Panc1 (cell line): Measurements from ENCODE around the gene NEURL4.

Experiments
- POLR2AphosphoS5 ChIP-seq: IDR thresholded peaks from 2 replicates; pipeline ENCODE4 v1.6.1; 2012; ENCODE audit warnings: mild to moderate bottlenecking, low read depth, low read length, moderate library complexity
- TF ChIP-seq, protein P1 (sequence below): fragments of 450-650 bp; IDR thresholded peaks from 2 replicates; pipeline ENCODE4 v1.5.1; 2017; ENCODE audit warnings: mild to moderate bottlenecking
- TF ChIP-seq, protein P2 (sequence below), 2 experiments: IDR thresholded peaks; 2 replicates each; pipeline ENCODE4 v1.6.1; 2011 to 2012; ENCODE audit warnings: low read depth in 2 of 2, control low read depth in 1 of 2, low read length in 1 of 2, mild to moderate bottlenecking in 1 of 2, moderate library complexity in 1 of 2; ENCODE audit not compliant: insufficient read depth in 1 of 2

DNA sequence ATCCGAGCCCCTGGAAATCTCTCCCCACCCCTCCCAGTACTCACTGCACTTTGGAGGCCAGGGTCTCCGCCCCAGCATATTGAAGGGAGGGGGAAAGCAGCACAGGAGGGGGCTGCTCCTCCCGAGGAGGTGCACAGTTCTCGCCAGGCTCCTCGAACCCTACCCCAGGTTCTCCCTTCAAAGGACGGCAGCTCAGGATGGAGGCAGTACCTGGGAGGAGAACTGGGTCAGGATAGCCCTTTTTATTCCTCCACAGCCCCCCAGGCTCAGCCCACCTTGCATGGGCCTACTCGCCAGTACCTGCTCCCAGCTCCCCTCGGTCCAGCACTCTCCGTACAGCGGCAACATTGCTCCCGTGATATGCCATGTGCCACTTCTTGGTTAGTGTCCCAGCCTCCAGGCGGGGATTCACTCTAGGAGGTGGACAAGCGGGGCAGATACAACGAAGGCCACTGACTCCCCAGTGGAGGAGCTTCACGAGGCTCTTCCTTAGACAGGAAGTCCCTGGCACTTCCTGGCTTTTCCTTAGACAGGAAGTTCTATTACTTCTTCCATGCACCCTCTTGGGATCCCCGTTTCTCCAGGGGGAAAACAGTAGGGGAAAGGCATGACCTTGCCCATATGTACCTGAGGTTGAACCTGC, 11.9 kb downstream of the NEURL4 start:
- TF ChIP-seq, protein P1, sequence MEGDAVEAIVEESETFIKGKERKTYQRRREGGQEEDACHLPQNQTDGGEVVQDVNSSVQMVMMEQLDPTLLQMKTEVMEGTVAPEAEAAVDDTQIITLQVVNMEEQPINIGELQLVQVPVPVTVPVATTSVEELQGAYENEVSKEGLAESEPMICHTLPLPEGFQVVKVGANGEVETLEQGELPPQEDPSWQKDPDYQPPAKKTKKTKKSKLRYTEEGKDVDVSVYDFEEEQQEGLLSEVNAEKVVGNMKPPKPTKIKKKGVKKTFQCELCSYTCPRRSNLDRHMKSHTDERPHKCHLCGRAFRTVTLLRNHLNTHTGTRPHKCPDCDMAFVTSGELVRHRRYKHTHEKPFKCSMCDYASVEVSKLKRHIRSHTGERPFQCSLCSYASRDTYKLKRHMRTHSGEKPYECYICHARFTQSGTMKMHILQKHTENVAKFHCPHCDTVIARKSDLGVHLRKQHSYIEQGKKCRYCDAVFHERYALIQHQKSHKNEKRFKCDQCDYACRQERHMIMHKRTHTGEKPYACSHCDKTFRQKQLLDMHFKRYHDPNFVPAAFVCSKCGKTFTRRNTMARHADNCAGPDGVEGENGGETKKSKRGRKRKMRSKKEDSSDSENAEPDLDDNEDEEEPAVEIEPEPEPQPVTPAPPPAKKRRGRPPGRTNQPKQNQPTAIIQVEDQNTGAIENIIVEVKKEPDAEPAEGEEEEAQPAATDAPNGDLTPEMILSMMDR: no peak
- TF ChIP-seq, protein P2, sequence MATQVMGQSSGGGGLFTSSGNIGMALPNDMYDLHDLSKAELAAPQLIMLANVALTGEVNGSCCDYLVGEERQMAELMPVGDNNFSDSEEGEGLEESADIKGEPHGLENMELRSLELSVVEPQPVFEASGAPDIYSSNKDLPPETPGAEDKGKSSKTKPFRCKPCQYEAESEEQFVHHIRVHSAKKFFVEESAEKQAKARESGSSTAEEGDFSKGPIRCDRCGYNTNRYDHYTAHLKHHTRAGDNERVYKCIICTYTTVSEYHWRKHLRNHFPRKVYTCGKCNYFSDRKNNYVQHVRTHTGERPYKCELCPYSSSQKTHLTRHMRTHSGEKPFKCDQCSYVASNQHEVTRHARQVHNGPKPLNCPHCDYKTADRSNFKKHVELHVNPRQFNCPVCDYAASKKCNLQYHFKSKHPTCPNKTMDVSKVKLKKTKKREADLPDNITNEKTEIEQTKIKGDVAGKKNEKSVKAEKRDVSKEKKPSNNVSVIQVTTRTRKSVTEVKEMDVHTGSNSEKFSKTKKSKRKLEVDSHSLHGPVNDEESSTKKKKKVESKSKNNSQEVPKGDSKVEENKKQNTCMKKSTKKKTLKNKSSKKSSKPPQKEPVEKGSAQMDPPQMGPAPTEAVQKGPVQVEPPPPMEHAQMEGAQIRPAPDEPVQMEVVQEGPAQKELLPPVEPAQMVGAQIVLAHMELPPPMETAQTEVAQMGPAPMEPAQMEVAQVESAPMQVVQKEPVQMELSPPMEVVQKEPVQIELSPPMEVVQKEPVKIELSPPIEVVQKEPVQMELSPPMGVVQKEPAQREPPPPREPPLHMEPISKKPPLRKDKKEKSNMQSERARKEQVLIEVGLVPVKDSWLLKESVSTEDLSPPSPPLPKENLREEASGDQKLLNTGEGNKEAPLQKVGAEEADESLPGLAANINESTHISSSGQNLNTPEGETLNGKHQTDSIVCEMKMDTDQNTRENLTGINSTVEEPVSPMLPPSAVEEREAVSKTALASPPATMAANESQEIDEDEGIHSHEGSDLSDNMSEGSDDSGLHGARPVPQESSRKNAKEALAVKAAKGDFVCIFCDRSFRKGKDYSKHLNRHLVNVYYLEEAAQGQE (IDR thresholded peaks at IDR 0.05; ENCODE audit: insufficient read depth in 1 of 2, low read depth in 2 of 2, low read length in 1 of 2): no peak
- TF ChIP-seq POLR2AphosphoS5: no peak
